VCaP (cell line): ENCODE data around the gene MARF1.
"Not testable (repeated sequence)": the region's sequence is repeated elsewhere in the genome, so short reads cannot be mapped to it uniquely, and the experiment has no call there.

Experiments
- H3K27ac ChIP-seq: fragments of 450-650 bp; 2 replicates; pipeline ENCODE4 v1.5.1; 2017
- CTCF ChIP-seq: fragments of 450-650 bp; conservative IDR thresholded peaks from 2 replicates; pipeline ENCODE4 v1.5.1; 2017; ENCODE audit warnings: mild to moderate bottlenecking, moderate library complexity

MARF1 gene

GRCh38 chr16:15643048-15643945, at the start of gene MARF1:
Gene MARF1, minus strand, starts transcription at chr16:15643154. Its CDS starts 3,921 bp downstream, at chr16:15639233.
- H3K27ac ChIP-seq = peak within 1 kb of the TSS; percentile 90
- TF ChIP-seq CTCF = peak; percentile 59

- H3K27ac ChIP-seq = not testable (repeated sequence)
Observed at GRCh38 chr16:15692508-15692907, 49.6 kb upstream of the MARF1 start.

- no peak overlapping the region for H3K27ac ChIP-seq
- TF ChIP-seq CTCF = no peak
Observed at GRCh38 chr16:15691046-15691445, 48.1 kb upstream of the MARF1 start.

GRCh38 chr16:15690296-15690695, 47.3 kb upstream of the MARF1 start:
- no peak overlapping the region for H3K27ac ChIP-seq
- no peak for TF ChIP-seq CTCF

- no peak overlapping the region for H3K27ac ChIP-seq
- no peak for TF ChIP-seq CTCF
Observed at GRCh38 chr16:15689290-15689689, 46.3 kb upstream of the MARF1 start.

- H3K27ac ChIP-seq = no peak overlapping the region
- no peak for TF ChIP-seq CTCF
Observed at GRCh38 chr16:15686287-15686686, 43.3 kb upstream of the MARF1 start.

GRCh38 chr16:15682105-15682570, 39.2 kb upstream of the MARF1 start:
- H3K27ac ChIP-seq = no peak overlapping the region
- no peak for TF ChIP-seq CTCF

GRCh38 chr16:15677447-15677846, 34.5 kb upstream of the MARF1 start:
- no peak overlapping the region for H3K27ac ChIP-seq
- TF ChIP-seq CTCF = no peak
